Ascending aorta (tissue), 2 donors: ENCODE results near the gene GRIP1. TPM values are rescaled to one million over a fixed set of nuclear protein-coding genes. Genes with fewer than 3 reads are reported as not detected.

Experiments used
- DNase-seq, 2 donors: peaks; one replicate each; pipeline ENCODE4 v3.0.0-alpha.2; 2019; ENCODE audit warnings: low spot score in 2 of 2
- H3K27ac ChIP-seq, 2 donors: fragments of 200-600 bp; sonication (generic); one replicate each; pipeline ENCODE4 v1.5.1; 2016 to 2017; ENCODE audit warnings: mild to moderate bottlenecking in 1 of 2
- H3K27me3 ChIP-seq: fragments of 200-600 bp; sonication (generic); one replicate; pipeline ENCODE4 v1.5.1; 2017
- H3K36me3 ChIP-seq, 2 donors: fragments of 200-600 bp; sonication (generic); one replicate each; pipeline ENCODE4 v1.5.1; 2016
- H3K4me1 ChIP-seq, 2 donors: fragments of 200-600 bp; sonication (generic); one replicate each; pipeline ENCODE4 v1.5.1; 2016 to 2017; ENCODE audit warnings: mild to moderate bottlenecking in 1 of 2
- H3K4me3 ChIP-seq, 2 donors: fragments of 200-600 bp; sonication (generic); one replicate each; pipeline ENCODE4 v1.5.1; 2016 to 2017; ENCODE audit warnings: mild to moderate bottlenecking in 1 of 2
- H3K9me3 ChIP-seq, 2 donors: fragments of 200-600 bp; sonication (generic); one replicate each; pipeline ENCODE4 v1.5.1; 2016
- intact Hi-C: fragments of 100-400 bp; cut with DNase I; formaldehyde crosslinking; loops from one replicate; pipeline ENCODE4 v1.15.1; 2023
- total RNA-seq: library from RNA; depleted of rRNA; stranded (reverse); fragments of >200 nt; gene quantifications from one replicate; pipeline ENCODE4 v1.1.0, GENCODE V29; 2016
- TF ChIP-seq, protein P1 (sequence below), 3 experiments: fragments of 200-600 bp in 2 of 3; fragments of 450-650 bp in 1 of 3; sonication (generic) in 2 of 3; IDR thresholded peaks; one replicate each; pipeline ENCODE4 v1.5.1; 2016 to 2019; ENCODE audit warnings: antibody characterized with exemption in 3 of 3, mild to moderate bottlenecking in 1 of 3, moderate library complexity in 1 of 3

The GRIP1 gene
- total RNA-seq, 1 donor from 2014 or later, result not detected

DNA sequence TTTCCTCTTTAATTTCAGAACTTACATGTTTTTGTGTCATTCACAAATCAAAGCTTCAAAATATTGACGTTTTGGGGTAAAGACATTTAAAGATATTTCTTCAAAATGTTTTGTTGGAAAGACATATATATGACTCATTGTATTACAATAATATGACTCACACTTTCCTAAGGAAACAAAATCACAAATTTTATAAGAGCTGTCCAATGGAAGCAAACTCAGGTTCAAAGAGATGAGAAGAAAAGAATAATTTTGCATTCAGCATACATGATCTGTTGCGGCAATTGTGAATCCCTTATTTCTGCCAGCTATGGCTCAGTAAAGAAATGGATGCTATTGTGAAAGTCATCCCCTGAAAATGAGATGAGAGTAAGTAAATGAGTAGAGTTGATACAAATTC is 82.7 kb downstream of the GRIP1 start:
- H3K9me3 ChIP-seq, result no peaks in the 10 kb centered on the region
- intact Hi-C loops, result no loop called here
- H3K27me3 ChIP-seq, result no peaks in the 10 kb centered on the region
- DNase-seq, result no peak
- no peaks in the 10 kb centered on the region for H3K36me3 ChIP-seq
- TF ChIP-seq, protein P1, sequence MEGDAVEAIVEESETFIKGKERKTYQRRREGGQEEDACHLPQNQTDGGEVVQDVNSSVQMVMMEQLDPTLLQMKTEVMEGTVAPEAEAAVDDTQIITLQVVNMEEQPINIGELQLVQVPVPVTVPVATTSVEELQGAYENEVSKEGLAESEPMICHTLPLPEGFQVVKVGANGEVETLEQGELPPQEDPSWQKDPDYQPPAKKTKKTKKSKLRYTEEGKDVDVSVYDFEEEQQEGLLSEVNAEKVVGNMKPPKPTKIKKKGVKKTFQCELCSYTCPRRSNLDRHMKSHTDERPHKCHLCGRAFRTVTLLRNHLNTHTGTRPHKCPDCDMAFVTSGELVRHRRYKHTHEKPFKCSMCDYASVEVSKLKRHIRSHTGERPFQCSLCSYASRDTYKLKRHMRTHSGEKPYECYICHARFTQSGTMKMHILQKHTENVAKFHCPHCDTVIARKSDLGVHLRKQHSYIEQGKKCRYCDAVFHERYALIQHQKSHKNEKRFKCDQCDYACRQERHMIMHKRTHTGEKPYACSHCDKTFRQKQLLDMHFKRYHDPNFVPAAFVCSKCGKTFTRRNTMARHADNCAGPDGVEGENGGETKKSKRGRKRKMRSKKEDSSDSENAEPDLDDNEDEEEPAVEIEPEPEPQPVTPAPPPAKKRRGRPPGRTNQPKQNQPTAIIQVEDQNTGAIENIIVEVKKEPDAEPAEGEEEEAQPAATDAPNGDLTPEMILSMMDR (IDR thresholded peaks at IDR 0.05), result no peak
- no peaks in the 10 kb centered on the region for H3K4me1 ChIP-seq
- H3K4me3 ChIP-seq, result no peak overlapping the region
- no peak overlapping the region for H3K27ac ChIP-seq

DNA sequence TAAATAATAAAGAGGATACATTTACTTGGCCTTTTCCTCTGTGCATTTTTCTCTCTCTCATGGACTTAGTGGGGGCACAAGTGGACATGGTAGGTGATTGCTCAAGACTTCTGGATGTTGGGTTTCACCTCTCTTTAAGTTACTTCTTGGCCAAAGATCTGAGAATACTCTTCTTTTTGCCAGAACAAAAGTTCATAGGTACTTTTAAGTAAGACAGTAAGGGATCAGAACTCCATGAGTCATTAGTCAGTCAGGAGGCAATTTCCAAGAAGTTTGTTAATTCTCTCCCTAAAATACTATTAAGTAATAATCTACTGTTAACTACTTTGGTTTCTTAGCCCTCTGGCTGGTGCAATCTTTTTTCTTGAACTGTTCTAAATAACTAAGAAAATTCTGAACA is 84.2 kb downstream of the GRIP1 start:
- intact Hi-C loops, result no loop called here
- no peak overlapping the region for H3K4me3 ChIP-seq
- no peak for DNase-seq
- no peaks in the 10 kb centered on the region for H3K36me3 ChIP-seq
- TF ChIP-seq, protein P1 (IDR thresholded peaks at IDR 0.05), result no peak
- no peak overlapping the region for H3K27ac ChIP-seq
- no peaks in the 10 kb centered on the region for H3K9me3 ChIP-seq
- no peaks in the 10 kb centered on the region for H3K27me3 ChIP-seq
- H3K4me1 ChIP-seq, result no peaks in the 10 kb centered on the region

DNA sequence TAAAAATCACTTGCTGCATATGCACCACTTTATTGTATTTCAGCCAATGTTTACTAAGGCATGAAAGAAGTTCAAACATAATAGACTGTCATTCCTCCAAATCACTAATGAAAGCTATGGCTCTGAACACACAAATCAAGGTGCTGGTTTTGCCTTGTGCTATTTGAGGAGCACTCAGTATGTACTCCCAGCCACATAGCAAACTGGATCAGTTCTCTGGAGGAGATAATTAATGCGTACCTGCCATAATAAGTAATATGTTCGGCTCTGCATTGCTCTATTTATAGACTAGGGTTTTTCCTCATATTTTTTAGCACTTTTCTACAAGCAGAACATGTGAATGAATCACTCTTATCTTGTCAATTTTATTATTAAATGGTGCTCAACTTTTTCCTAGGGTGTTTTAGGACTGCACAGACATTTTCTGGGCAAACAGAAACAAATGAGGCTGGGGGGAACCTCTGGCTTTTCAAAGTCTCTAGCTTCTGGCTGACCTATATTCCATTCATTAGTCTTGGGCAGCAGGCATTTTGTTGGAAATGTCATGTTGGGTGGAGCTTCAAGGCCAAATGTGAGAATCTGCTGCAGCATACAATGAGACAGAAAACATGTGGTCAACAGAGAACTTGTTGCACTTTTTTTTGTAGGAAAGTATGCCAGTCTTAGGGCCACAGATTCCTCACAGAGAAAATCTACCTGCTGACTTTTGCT is 88.4 kb downstream of the GRIP1 start:
- TF ChIP-seq, protein P1 (IDR thresholded peaks at IDR 0.05), result no peak
- Histone ChIP-seq H3K4me3 (no peak overlapping the region), H3K27me3 (no peaks in the 10 kb centered on the region), H3K36me3 (no peaks in the 10 kb centered on the region), H3K27ac (no peak overlapping the region), H3K9me3 (no peaks in the 10 kb centered on the region), H3K4me1 (no peaks in the 10 kb centered on the region)
- intact Hi-C loops, result no loop called here
- no peak for DNase-seq

DNA sequence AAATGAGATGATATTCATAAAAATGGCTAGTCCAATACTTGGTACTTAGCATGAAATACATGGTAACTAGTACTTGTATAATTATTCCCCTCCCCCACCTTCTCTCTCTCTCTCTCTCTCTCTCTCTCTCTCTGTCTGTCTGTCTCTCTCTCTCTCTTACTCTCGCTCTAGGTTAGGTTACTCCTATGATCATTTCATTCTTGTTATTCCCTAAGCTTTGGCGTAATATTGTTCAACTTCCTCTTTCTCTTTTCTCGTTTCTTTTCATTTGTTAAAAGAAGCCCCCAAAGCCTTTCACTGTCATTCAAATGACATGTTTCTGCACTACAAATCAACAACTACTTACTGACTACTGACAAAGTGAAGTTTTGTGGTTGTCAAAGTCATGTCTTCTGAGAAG is 89.8 kb downstream of the GRIP1 start:
- no peaks in the 10 kb centered on the region for H3K36me3 ChIP-seq
- no peak for DNase-seq
- no peak overlapping the region for H3K4me3 ChIP-seq
- no peaks in the 10 kb centered on the region for H3K4me1 ChIP-seq
- no peaks in the 10 kb centered on the region for H3K9me3 ChIP-seq
- H3K27me3 ChIP-seq, result no peaks in the 10 kb centered on the region
- intact Hi-C loops, result no loop called here
- TF ChIP-seq, protein P1 (IDR thresholded peaks at IDR 0.05), result no peak
- H3K27ac ChIP-seq, result no peak overlapping the region

DNA sequence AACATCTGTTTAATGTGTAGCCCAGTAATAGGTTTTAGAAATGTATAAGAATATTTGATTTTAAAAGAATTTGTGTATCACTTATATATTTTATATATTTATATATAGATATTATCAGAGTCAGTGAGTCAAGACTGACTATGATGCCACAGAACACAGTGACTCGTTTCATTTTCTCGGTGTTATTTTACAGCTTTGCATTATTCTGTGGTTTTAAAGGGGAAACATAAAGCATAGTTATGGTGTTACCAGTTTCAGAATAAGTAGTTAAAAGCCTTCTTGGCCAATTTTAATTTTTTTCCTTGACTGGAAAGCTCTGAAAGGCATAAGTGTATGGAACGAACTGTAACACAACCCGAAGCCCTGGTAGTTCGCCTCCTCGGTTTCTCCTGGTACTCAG is 91.0 kb downstream of the GRIP1 start:
- no peaks in the 10 kb centered on the region for H3K36me3 ChIP-seq
- no peaks in the 10 kb centered on the region for H3K9me3 ChIP-seq
- DNase-seq, result no peak
- no peak overlapping the region for H3K27ac ChIP-seq
- intact Hi-C loops, result no loop called here
- no peaks in the 10 kb centered on the region for H3K4me1 ChIP-seq
- no peak overlapping the region for H3K4me3 ChIP-seq
- H3K27me3 ChIP-seq, result no peaks in the 10 kb centered on the region
- TF ChIP-seq, protein P1 (IDR thresholded peaks at IDR 0.05), result no peak

DNA sequence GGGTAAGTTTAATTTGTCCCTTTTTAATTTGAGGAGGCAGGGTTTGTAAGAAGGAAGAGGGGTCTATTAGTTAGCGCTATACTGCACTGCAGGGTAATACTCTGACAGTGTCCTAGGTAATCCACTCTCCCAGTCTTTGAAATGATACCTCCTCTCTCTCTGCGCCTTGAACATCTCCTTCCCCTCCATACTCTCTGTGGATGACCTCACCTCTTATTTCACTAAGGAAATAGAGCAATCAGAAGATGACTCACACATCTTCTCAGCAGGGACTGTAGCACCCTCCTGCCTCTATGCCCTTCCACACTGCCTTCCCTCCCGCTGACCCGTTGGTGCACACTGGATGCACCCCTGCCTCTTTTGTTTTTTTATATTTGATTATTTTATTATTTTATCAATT is 94.2 kb downstream of the GRIP1 start:
- TF ChIP-seq, protein P1 (IDR thresholded peaks at IDR 0.05), result no peak
- no peak overlapping the region for H3K27ac ChIP-seq
- no peaks in the 10 kb centered on the region for H3K36me3 ChIP-seq
- H3K4me3 ChIP-seq, result no peak overlapping the region
- no peak for DNase-seq
- intact Hi-C loops, result no loop called here
- no peaks in the 10 kb centered on the region for H3K27me3 ChIP-seq
- H3K4me1 ChIP-seq, result no peaks in the 10 kb centered on the region
- no peaks in the 10 kb centered on the region for H3K9me3 ChIP-seq
